ENCODE data around the gene ZKSCAN5.
"Not testable (repeated sequence)": the region's sequence is repeated elsewhere in the genome, so short reads cannot be mapped to it uniquely, and the experiment has no call there.

ZKSCAN5 gene

DNA sequence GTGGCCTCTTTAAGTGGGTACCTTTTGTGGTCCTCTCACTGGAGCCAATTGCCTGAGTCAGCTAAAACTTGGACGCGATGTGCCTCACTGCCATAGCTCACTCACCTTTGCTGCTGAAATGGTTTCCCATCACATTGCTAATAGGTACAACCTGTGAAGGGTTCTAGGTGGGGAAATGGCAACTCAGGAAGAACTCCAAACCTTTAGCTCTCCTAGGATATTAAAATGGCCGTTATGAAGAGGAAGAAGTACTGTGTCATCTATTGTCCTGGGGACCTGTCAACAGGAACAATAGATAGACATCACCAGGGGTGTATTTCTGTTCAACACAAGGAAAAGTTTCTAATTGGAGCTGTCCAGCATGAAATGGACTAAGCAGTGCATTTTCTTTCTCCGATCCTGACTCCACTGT, 52.7 kb downstream of the ZKSCAN5 start:
- DNase-seq = no peak

DNA sequence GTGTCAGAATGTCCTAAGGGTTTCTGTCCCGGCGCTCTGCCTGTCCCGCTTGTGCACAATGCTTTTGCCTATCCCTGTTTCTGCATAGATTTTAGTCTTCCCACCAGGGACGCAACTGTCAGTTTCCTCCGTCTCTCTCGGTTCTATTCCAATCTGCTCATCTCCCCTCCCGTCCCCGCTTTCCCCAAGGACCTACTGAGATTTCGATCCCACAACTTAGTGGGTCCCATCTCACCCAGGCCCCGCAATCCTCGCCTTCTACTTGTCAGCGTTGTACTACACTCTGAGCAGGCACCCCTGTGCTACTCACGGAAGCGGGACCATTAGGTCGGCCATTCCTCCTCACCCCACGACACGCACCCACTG, 53.5 kb downstream of the ZKSCAN5 start:
- DNase-seq = no peak

DNA sequence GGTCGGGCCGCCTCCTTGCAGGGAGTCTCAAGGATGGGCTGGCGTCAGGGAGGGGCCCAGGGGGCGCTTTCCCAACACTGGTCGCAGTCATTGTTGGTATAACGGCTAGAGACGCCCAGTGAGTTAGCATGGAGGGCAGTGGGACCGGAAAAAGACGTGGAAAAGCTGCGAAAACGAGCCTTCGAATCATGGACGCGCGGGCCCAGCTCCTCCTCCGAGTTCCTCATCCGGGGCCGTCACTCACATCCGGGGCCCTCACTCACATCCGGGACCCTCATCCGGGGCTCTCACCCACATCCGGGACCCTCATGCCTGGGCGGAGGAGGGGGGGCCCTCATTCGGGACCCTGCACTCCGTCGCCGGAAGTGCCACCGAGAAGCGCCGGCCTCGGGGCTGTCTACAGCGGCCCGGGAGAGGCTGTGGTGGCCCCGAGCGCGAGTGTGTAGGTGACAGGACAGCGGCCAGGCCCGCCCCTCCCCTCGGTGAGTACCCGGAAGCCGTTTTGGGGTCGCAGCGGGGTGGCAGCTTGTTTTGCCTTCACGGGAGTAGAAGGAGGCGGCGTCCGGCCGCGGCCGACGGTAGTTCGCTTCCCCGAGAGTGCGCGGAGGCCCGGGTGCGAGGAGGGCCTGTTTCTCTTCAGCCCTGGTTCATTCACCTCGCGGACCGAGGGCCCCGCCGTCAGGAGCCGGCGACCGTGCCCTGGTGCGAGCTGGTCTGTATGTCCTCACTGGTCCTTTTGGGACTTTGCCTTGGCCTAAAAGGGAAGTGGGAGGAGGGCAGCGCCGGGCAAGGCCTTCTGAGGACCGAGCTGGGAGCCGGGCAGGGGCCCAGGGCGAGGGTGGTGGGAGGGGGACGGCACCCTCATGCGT, 54.1 kb downstream of the ZKSCAN5 start, which contains the start of gene ZNF655:
Gene ZNF655 (plus strand): TSS at position 337 of the 869 bp plus-strand sequence. CDS start 1,918 bp downstream, outside the sequence.
- DNase-seq = peak; percentile 72 to 88

DNA sequence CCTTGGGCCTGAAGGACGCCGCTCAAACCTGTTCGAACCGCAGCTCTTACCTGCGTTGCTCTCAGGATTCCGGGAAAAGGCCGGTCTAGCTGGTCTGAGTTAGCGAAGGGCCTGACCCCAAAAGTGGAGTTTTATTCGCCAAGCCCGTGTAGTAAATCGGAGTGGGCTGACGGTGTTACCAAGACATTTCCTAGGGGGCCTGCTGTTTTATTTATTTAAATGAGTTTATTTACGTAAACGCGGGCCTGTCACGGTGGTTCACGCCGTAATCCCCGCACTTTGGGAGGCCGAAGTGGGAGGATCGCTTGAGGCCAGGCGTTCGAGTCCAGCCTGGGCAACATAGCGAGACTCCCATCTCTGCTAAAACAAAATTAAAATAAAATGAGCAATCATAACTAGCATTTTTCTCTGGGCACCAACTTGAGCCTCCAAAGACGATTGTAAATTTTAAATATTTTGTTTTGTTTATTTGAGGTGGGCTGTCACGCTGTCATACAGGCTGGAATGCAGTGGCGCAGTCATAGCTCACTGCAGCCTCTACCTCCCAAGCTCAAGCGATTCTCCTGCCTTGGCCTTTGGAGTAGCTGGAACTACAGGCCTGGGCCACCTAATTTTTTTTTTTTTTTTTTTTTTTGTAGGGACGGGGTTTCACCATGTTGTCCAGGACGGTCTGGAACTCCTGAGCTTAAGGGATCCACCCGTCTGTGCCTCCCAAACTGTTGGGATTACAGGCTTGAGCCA, 54.9 kb downstream of the ZKSCAN5 start:
- DNase-seq = peak in 1 of 2 experiments; percentile 3

DNA sequence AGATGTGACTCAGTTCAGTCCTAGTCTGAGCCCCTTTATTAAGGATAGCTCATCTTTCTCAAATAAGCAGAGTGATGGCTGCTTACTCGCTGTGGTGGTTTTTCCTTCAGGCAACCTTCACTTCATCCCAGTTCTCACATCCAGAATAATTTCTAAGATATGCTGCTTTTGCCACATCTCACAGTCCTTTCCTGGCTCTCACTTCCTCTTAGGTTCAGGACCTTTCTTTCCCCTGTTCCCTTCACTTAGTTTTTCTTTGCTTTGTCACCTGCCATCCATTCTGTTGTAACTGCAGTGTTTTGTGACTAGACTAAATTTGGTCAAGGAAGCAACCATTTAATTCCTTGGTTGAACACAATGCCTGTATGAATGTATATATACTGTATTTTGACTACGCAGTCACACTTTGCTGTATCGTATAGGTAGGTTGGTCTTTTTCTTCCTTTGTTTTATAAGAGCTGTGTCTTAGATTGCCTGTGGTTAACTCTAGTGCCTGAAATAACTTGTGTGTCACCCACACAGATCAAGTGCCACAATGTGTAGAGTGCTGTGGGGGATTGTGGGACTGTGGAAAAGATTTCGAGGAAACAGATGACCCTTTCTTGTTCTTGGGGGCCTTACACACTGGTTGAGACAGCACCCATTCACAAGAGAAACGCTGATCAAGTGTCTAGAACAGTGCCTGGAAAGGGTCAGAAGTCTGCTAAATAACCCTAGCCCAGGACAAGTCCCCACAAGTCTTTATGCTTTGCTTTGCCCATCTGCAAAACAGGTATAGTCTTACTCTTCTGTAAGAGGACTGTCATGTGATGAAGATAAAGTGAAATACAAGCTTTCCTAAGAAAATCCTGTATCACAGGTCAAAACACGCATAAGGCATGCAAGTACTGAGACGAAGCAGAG, 56.6 kb downstream of the ZKSCAN5 start:
- no peak for DNase-seq

DNA sequence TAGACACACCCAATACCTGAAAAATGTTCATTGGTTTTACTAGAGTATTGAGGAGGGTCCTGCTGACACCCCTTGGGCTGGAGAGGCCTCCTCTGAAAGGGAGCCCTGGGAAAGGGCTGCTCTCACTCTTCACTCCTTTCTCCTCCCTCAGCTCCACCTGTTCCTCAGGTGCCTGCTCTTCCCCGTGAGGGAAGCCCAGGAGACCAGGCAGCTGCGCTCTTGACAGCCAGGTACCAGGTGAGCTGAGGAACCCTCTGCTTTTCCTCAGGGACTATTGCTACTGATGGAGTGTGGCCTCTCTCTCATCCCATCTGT, 57.2 kb downstream of the ZKSCAN5 start:
- DNase-seq = no peak

DNA sequence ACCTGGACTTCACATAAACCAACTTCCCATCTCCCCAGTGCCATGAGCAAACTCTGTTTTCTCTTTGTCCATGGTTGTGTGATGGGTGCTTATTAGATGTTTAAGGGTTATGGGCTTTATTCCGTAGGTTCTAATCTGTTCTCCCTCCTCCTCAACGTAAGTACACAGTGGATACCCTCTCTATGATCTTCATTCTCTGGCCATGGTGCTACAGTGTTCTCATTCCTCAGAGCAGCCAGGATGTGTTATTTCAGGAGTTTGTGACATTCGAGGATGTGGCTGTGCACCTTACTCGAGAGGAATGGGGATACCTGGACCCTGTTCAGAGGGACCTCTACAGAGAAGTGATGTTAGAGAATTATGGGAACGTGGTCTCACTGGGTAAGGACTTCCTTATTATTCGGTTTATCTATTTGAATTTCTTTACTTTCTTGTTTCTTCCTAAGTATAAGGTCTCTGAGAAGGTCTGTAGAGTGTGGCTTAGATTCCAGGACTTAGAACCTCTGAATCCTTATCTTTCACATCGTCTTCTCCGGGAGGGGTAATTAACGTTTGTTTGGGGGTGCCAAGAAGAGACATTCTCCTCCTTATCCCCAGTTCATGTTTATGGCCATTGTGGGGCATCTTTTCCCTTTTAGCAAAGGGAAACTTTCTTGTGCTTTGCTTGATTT, 57.8 kb downstream of the ZKSCAN5 start:
- no peak for DNase-seq

DNA sequence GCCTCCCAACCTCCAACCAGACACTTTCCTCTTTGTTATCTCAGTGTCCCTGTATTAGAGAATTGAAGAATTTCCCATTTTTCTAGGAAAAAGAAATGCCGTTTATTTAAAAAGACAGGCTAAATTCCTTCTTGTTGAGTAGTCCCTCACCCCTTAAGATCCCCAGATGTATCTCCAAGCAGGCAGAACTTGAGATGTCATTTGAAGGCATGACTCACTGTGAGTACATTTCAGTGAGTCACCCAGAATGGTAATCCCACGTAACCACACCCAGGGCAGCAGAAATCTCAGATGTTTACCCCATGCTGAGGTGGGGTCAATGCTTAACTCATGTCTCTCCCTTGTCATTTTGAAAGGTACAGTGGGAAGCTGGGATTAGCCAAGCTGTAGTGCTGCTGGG, 58.4 kb downstream of the ZKSCAN5 start:
- DNase-seq = no peak

DNA sequence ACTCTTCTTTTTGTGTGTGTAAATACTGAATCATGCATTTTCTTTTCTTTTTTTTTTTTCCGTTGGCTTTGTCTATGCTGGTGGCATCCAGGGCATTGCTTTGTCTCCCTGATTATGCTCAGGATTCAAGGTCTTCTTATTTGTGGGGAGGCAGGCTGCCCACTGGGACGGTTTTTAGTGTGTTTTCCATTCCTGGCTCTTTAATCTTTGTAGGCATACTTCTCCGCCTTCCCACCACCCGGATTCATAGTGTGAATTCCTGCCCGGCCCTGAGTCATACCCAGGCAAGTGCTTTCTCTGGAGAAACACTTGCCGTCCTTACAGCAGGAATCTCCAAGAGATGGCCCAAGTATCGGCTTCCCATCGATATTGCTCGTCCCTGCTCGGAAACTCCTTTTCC, 59.2 kb downstream of the ZKSCAN5 start:
- no peak for DNase-seq

DNA sequence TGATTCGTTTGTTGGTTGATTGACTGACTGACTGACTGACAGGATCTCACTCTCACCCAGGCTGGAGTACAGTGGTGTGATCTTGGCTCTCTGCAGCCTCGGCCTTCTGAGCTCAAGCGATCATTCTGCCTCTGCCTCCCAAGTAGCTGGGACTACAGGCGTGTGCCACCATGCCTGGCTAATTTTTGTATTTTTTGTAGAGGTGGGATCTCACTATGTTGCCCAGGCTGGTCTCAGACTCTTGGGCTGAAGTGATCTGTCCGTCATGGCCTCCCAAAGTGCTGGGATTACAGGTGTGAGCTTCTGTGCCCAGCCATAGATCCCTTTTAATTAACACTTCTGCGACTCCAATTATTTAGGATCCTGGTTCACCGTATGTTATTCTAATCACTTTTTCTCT, 64.3 kb downstream of the ZKSCAN5 start:
- not testable (repeated sequence) for DNase-seq

DNA sequence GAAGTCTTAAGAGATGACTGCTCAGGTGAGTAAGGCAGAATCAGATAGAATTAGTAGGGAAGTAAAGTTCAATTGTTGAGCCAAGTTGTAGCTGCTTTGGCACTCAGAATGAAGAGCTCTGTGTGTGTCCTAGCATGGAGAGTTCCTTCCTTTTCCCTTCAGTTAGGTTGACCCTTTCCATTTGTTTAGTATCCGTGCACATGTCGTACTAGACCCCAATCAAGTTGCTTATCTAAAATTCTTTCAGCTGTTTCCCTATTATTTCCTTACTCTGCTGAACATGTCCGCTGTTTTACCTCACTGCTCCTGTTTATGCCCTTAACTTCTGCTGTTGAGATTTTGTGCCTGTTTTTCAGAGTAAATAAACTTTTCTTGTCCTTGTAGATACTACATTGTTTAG, 67.3 kb downstream of the ZKSCAN5 start:
- no peak for DNase-seq

DNA sequence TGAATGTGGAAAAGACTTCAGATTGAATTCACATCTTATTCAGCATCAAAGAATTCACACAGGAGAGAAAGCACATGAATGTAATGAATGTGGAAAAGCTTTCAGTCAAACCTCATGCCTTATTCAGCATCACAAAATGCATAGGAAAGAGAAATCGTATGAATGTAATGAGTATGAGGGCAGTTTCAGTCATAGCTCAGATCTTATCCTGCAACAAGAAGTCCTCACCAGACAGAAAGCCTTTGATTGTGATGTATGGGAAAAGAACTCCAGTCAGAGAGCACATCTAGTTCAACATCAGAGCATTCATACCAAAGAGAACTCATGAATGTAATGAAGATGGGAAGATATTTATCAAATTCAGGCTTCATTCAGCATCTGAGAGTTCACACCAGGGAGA, 68.8 kb downstream of the ZKSCAN5 start:
- DNase-seq = no peak

DNA sequence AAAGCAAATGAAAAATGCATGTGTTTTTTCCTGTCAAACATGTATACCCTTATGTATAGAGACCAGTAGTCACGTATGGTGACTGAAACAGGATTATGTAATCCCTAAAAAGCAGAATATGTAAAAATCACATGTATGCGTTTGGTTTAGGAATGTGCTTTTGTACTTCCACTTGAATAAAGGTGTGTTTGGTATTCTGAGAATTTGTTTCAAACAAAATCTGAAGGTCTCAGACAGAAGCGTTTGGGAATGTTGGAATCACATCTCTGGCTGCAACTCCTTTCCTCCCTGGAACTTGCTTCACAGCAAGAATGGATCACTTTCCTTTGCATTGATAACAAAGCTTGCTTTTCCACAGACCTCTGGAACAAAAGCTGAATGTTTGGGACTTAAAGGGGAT, 71.8 kb downstream of the ZKSCAN5 start:
- no peak for DNase-seq

DNA sequence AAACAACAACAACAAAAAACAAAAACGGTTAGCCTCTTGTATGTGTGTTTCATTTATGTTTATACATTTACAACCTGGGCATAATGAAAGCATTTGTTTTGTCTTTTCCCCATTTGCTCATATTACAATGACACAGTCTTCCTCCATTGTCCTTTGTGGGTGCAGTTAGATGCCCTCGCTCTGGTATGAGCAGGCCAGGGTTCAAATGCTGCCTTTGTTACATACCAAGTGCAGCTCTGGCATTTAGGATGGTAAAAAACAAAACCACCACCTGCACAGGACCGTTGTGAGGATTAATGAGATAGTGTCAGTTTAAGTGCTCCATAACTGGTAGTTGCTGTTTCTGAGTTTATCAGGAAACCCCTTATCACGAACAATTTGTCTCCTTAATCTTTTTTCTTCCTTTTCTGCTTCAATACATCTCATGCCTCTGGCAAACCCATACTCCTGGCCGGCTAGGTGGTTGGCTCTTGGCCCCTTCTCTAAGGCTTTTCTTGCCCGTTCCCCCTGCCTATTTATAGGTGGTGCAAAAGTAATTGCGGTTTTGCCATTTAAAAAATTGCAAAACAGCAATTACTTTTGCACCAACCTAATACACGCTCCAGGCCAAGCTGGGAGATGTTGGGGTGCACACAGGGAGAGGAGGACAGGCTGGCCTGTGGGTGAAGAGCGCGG, 75.0 kb downstream of the ZKSCAN5 start:
- no peak for DNase-seq

DNA sequence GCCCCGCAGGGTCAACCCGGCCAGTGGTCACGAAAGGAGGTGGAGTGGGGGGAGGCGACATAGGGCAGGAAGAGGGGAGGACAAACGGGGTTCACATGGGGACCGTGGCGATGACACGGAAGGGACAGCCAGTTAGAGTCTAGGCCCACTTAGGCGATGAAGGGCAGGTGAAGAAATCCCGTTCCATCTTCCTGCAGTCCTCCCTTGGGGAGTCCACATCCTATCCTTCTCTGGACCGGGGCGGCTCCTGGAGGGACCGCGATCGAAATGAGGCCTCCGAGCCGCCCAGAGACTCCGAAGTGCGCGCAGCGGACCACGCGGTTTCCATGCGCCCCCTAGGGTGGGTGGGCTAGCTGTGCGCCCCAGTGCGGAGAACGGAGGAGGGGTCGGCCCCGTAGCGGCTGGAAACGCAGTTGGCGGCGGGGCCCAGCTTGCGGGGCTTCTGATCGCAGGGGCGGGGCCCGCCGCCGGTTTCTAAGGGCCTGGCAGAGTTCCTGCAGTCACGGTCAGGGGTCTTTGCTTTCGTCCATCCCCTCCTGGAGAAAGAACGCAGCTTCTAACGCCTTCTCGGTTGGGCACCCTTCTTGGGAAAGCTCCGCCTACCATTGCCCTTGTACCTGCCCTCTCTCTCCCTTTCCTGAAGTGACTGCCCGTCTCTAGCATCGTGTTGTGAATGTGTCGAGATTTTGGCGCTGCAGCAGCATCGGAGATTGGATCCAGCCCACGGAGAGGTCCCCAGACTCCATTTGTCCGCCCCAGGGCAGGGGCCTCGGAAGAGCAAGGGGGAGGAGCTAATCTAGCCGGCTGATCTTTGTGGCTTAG, 75.7 kb downstream of the ZKSCAN5 start:
- no peak for DNase-seq

DNA sequence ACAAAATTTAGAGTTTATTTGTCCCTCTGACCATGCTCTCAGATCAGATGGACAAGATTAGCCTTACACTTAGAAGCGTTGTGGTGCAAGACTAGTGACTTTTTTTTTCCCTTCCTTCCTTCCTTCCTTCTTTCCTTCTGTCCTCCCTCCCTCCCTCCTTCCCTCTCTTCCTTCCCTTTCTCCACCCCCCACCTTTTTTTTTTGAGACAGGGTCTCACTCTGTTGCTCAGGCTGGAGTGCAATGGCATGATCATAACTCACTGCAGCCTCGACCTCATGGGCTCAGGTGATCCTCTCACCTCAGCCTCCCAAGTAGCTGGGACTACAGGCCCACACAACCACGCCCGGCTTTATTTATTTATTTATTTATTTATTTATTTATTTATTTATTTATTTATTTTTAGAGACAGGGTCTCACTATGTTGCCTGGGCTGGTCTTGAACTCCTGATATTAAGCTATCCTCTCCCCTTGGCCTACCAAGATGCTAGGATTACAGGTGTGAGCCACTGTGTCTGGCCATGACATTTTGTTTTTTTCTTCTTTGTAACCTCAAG, 76.4 kb downstream of the ZKSCAN5 start:
- not testable (repeated sequence) for DNase-seq

All from NCI-H446 (cell line).